GM12873 (cell line): ENCODE measurements around the gene TSPAN33.

ENCODE experiments used
- CTCF ChIP-seq: IDR thresholded peaks from 2 replicates; pipeline ENCODE4 v1.5.1; 2012; ENCODE audit warnings: low read depth, mild to moderate bottlenecking, moderate library complexity, low read length, control low read depth; ENCODE audit not compliant: insufficient read depth; ENCODE audit errors: missing control alignments

TSPAN33 gene

GRCh38 chr7:129144834-129145668 lies 544 bp downstream of the TSPAN33 start:
- peak; percentile 46 for TF ChIP-seq CTCF

DNA sequence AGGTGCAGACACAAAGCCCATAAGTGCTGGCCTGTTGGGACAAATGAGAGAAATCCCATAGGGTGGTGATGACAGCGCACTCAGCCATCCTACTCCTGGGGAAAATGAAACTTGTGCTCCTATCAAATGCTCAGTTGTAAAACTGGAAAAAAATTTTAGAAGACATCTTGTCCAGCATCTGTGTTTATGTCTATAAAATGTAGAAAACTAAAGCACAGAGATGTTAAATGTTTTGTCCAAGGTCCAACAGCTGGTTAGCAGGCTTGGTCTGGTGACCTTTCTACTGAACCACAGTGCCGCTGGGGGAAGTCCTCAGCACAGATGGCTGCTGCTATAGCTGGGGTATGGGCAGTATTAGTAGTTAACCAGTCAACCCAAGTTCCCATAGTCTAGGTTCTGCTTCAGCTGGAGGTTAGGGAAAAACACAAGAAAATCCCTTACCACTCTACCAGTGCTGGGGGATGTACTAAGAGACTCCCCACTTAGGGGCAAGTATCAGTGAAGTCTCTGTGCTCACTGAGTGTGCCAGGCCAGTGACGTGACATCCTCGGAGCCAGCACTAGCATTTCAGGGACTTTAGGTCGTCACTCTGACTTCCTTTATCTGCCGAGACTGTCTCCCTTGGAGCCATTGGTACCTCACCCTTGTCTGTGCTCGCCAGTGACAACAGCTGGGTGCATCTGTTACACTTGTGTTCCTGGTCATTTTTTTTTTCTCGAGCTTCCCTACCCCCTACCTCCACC lies 1.9 kb downstream of the TSPAN33 start:
- no peak for TF ChIP-seq CTCF

DNA sequence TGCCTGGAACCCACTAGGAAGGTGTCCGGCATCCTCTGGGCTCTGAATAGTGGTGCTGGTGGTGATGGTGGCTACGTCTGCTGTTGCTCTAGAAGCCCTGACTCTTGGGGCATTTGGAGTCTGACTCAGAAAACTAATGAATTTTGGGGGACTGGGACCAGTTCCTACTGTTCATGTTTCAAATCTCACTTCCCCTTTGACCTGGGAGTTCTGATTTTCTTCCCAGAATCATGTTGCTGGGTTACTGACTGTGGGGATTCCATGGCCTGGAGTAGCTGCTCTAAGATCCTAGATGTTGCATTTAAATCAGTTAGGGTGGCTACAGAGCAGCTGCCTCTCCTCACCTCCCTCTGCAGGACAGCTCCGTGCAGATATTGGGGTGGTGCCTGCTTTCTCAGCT lies 3.2 kb downstream of the TSPAN33 start:
- TF ChIP-seq CTCF, result no peak

DNA sequence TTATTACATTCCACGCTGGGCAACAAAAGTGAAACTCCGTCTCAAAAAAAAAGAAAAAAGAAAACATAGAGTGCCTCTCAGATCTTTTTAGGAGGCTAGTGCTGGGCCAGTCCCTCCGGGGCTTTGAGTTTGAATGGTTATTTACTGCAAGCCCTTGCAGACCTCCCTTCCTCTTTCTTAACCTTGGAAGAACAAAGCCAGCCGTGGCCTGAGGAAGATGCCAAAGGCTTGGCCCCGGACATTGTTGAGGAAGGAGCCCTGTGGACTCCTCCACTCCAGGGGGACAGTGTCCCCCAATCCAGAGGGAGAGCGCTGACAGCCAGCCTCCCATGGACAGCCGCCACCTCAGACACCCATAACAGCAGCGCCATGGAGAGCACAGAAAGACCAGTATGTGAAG lies 5.0 kb downstream of the TSPAN33 start:
- TF ChIP-seq CTCF, result no peak

DNA sequence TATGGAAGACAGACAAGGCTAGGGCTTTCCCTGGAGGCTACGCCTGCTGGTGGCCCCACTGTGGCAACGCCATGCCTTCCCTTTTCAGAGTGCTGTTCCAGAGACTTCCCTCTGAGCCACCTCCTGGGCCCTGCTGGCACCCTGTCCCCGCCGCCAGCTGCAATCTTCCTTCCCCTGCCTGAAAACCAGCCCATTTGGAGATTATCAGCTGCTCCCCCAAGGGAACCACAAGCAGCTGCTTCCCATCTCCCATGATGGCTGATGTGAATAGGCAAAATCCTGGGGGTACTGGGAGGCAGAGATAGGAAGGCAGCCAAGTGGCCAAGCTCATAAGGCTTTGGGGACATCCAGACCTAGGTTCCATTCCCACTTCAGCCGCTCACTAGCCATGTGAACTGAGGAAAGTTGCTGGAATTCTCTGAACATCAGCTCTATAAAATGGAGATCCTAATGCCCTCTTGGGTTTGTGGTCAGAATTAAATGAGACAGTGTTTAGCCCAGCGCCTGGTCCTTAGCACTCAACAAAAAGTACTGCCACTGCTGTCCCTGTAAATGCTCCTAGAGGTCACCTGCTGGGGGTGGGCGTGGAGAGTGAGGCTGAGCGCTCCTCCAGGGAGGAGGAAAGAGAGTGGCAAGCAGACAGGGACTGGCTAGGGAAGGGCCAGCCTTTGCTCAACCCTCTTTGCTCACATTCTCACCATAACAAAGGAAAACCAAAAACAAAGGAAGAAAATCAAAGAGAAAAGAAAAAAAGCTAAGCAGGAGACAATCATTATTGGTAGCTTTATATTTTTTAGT lies 5.9 kb downstream of the TSPAN33 start:
- TF ChIP-seq CTCF, result no peak

GRCh38 chr7:129157651-129158050 lies 13.1 kb downstream of the TSPAN33 start:
- TF ChIP-seq CTCF, result no peak

DNA sequence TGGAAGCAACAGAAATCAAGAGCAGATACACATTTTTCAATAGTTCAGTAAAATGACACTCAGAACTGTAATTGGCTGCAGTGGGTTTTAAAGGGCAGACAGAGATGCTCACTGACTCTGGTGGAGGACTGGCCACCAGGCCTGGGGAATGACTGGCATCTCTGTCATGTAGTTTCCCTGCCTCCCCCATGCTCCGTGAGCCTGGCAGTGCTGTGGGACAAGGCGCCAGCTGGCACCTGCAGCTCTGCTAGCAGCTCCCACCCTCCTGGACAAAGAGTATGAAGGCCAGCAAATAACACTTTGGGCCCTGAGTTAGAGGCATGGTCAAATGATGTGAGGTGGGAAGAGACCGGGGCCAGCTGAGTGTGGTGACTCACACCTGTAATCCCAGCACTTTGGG lies 15.0 kb downstream of the TSPAN33 start:
- TF ChIP-seq CTCF, result no peak
